DOHH2 (cell line): ENCODE measurements around the gene FRMD4B.

Experiments
- CTCF ChIP-seq: fragments of 200-600 bp; sonication (generic); IDR thresholded peaks from one replicate; pipeline ENCODE4 v1.5.1; 2014; ENCODE audit warnings: antibody characterized with exemption, mild to moderate bottlenecking, low read depth, low read length; ENCODE audit not compliant: poor library complexity, severe bottlenecking
- EZH2phosphoT487 ChIP-seq: fragments of 200-600 bp; sonication (generic); IDR thresholded peaks from 2 replicates; pipeline ENCODE4 v1.6.1; 2017; ENCODE audit warnings: borderline replicate concordance, mild to moderate bottlenecking, antibody characterized with exemption, low read length, moderate library complexity, mixed read lengths

DNA sequence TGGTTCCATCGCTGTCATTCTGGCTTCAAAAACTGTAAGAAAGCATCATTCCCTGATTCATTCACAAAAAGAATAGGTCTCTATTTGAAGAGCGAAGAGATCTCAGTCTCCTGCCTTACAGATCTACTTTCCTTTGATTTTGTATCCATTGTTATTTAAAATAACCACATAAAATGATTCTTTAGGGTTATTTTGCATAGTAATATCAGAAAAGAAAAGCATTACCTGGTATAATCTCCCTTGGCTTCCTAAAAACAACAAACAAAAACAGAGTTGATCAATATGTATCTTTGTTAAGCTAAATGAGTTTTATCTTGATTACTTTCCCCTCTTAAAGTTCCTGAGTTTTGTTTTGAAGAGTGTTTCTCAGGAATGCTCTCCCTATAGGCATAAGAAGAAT, 136.9 kb downstream of the FRMD4B start:
- TF ChIP-seq CTCF (no peak), EZH2phosphoT487 (no peak)
